GM19351 (cell line): Measurements from ENCODE around the gene ZNF512.
"Not testable (repeated sequence)": the region's sequence is repeated elsewhere in the genome, so short reads cannot be mapped to it uniquely, and the experiment has no call there.

Experiments used
- ATAC-seq: cut with Tn5 transposase; IDR thresholded peaks from one replicate; pipeline ENCODE4 v1.9.1; 2021; ENCODE audit warnings: mild to moderate bottlenecking, moderate library complexity; ENCODE audit not compliant: unreplicated experiment

Gene ZNF512

GRCh38 chr2:27582695-27583389 is at the start of gene ZNF512:
Gene ZNF512, plus strand, starts transcription at chr2:27583042. Its CDS starts 71 bp downstream, at chr2:27583113.
- ATAC-seq = peak; percentile 96

- no peak for ATAC-seq
Observed at GRCh38 chr2:27537287-27537686, 45.6 kb upstream of the ZNF512 start.

GRCh38 chr2:27538839-27539450 is 43.9 kb upstream of the ZNF512 start:
- not testable (repeated sequence) for ATAC-seq

- not testable (repeated sequence) for ATAC-seq
Observed at GRCh38 chr2:27539649-27540048, 43.2 kb upstream of the ZNF512 start.

- no peak for ATAC-seq
Observed at GRCh38 chr2:27544143-27544821, 38.6 kb upstream of the ZNF512 start.

- ATAC-seq = no peak
Observed at GRCh38 chr2:27545348-27546141, 37.3 kb upstream of the ZNF512 start.

- no peak for ATAC-seq
Observed at GRCh38 chr2:27549303-27549702, 33.5 kb upstream of the ZNF512 start.

- no peak for ATAC-seq
Observed at GRCh38 chr2:27551514-27551913, 31.3 kb upstream of the ZNF512 start.

- ATAC-seq = no peak
Observed at GRCh38 chr2:27552941-27553340, 29.9 kb upstream of the ZNF512 start.

GRCh38 chr2:27554451-27554850 is 28.4 kb upstream of the ZNF512 start:
- not testable (repeated sequence) for ATAC-seq

- ATAC-seq = no peak
Observed at GRCh38 chr2:27559228-27559627, 23.6 kb upstream of the ZNF512 start.

GRCh38 chr2:27561060-27561459 is 21.8 kb upstream of the ZNF512 start:
- no peak for ATAC-seq

GRCh38 chr2:27566628-27567027 is 16.2 kb upstream of the ZNF512 start:
- ATAC-seq = no peak

GRCh38 chr2:27569398-27569797 is 13.4 kb upstream of the ZNF512 start:
- ATAC-seq = no peak

GRCh38 chr2:27571197-27571596 is 11.6 kb upstream of the ZNF512 start:
- no peak for ATAC-seq

- ATAC-seq = no peak
Observed at GRCh38 chr2:27571681-27572080, 11.2 kb upstream of the ZNF512 start.

GRCh38 chr2:27572439-27572838 is 10.4 kb upstream of the ZNF512 start:
- ATAC-seq = no peak

GRCh38 chr2:27572998-27573429 is 9.8 kb upstream of the ZNF512 start:
- ATAC-seq = no peak

GRCh38 chr2:27573452-27573851 is 9.4 kb upstream of the ZNF512 start:
- ATAC-seq = no peak

- no peak for ATAC-seq
Observed at GRCh38 chr2:27581417-27582128, 1.3 kb upstream of the ZNF512 start.
